HG03469 (cell line): ENCODE measurements around the gene CALM1.
A peak's percentile ranks its signal among the peaks of the same experiment; 100 is the strongest.

Source experiments
- ATAC-seq: cut with Tn5 transposase; IDR thresholded peaks from one replicate; pipeline ENCODE4 v1.9.1; 2021; ENCODE audit warnings: mild to moderate bottlenecking, moderate library complexity, moderate number of reproducible peaks; ENCODE audit not compliant: unreplicated experiment

Gene CALM1

GRCh38 chr14:90396341-90397339 lies at the start of gene CALM1:
Gene CALM1 (plus strand): TSS chr14:90397029. CDS start chr14:90397231, 202 bp downstream.
- ATAC-seq: peak; percentile 43

GRCh38 chr14:90348270-90348669 lies 48.6 kb upstream of the CALM1 start:
- ATAC-seq: no peak

GRCh38 chr14:90349739-90350138 lies 47.1 kb upstream of the CALM1 start:
- no peak for ATAC-seq

GRCh38 chr14:90354551-90355298 lies 42.1 kb upstream of the CALM1 start:
- ATAC-seq: no peak

- ATAC-seq: no peak
Measured at GRCh38 chr14:90355540-90356518, 41.0 kb upstream of the CALM1 start.

- no peak for ATAC-seq
Measured at GRCh38 chr14:90356925-90357324, 39.9 kb upstream of the CALM1 start.

GRCh38 chr14:90358359-90358758 lies 38.5 kb upstream of the CALM1 start:
- ATAC-seq: no peak

GRCh38 chr14:90361865-90362557 lies 34.8 kb upstream of the CALM1 start:
- ATAC-seq: no peak

- ATAC-seq: no peak
Measured at GRCh38 chr14:90362558-90362896, 34.3 kb upstream of the CALM1 start.

- no peak for ATAC-seq
Measured at GRCh38 chr14:90368946-90369721, 27.7 kb upstream of the CALM1 start.

- no peak for ATAC-seq
Measured at GRCh38 chr14:90373887-90374286, 22.9 kb upstream of the CALM1 start.

GRCh38 chr14:90374813-90375212 lies 22.0 kb upstream of the CALM1 start:
- ATAC-seq: no peak

- ATAC-seq: no peak
Measured at GRCh38 chr14:90375934-90376333, 20.9 kb upstream of the CALM1 start.

- ATAC-seq: no peak
Measured at GRCh38 chr14:90378249-90378648, 18.6 kb upstream of the CALM1 start.

GRCh38 chr14:90379106-90379505 lies 17.7 kb upstream of the CALM1 start:
- ATAC-seq: no peak

- ATAC-seq: no peak
Measured at GRCh38 chr14:90381011-90381786, 15.6 kb upstream of the CALM1 start.

- ATAC-seq: no peak
Measured at GRCh38 chr14:90381999-90382451, 14.8 kb upstream of the CALM1 start.

- no peak for ATAC-seq
Measured at GRCh38 chr14:90382491-90383125, 14.2 kb upstream of the CALM1 start.
